ENCODE results near the gene ANKHD1. TPM values are rescaled to one million over a fixed set of nuclear protein-coding genes. Genes with fewer than 3 reads are reported as not detected.

ANKHD1 gene
- total RNA-seq, 4 donors from 2014 or later, result 128 to 177 (median 143) TPM

DNA sequence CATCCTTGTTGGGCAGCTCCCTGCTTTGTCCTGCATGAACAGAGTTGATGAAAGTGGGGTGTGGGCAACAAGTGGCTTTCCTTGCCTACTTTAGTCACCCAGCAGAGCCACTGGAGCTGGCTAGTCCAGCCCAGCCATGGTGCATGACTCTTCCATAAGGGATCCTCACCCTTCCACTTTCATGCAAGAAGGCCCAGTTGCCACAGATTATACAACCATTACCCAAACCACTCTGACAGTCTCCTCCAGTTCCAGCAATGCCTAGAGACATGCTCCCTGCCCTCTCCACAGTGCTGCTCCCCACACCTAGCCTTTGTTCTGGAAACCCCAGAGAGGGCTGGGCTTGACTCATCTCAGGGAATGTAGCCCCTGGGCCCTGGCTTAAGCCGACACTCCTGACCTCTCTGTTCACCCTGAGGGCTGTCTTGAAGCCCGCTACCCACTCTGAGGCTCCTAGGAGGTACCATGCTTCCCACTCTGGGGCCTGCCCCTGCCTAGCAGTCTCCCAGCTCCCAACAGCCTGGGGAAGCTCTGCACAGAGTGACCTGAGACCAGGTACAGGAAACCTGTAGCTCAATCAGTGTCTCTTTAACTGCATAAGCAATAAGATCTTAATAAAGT, 166.9 kb downstream of the ANKHD1 start:
- TF ChIP-seq, protein P1, sequence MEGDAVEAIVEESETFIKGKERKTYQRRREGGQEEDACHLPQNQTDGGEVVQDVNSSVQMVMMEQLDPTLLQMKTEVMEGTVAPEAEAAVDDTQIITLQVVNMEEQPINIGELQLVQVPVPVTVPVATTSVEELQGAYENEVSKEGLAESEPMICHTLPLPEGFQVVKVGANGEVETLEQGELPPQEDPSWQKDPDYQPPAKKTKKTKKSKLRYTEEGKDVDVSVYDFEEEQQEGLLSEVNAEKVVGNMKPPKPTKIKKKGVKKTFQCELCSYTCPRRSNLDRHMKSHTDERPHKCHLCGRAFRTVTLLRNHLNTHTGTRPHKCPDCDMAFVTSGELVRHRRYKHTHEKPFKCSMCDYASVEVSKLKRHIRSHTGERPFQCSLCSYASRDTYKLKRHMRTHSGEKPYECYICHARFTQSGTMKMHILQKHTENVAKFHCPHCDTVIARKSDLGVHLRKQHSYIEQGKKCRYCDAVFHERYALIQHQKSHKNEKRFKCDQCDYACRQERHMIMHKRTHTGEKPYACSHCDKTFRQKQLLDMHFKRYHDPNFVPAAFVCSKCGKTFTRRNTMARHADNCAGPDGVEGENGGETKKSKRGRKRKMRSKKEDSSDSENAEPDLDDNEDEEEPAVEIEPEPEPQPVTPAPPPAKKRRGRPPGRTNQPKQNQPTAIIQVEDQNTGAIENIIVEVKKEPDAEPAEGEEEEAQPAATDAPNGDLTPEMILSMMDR (IDR thresholded peaks at IDR 0.05; ENCODE audit: low read depth), result no peak

DNA sequence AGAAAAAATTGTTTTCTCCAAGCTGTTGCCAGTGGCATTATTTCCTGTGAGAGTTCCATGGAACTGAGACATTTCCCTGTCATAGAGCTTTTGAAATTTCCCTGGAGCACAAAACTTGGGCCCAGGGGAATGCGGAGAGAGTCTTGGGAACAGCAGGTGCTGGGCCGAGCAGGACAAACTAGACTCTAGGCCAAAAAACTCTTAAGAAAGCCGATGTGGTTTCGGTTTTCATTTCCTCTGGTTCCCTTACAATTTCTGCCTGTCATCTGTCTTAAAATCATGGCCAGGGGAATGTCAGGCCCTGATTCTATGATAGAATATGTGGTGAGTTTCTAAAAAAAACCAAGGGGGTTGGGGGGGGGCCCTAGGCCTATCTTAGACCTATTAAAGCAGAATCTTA, 167.6 kb downstream of the ANKHD1 start:
- TF ChIP-seq, protein P1 (IDR thresholded peaks at IDR 0.05; ENCODE audit: low read depth), result no peak

DNA sequence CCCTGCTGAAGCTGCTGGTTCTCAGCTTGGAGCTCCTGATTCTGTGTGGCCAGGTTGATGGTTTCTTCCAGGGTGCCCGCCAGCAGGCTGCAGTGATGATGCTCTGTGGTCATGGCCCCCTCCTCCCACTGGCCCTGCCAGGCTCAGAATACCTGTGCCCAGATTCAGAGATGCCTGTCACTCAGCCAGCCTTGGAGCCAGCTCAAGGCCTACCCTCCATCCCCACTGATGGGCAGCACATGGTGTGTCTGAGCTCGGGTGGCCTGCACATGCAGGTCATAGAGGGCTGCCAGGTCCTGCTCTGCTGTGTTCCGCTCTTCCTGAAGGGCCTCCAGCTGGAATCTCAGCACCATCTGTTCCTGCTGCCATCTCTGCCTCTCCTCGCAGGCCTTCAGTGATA, 168.4 kb downstream of the ANKHD1 start:
- TF ChIP-seq, protein P1 (IDR thresholded peaks at IDR 0.05; ENCODE audit: low read depth), result no peak

DNA sequence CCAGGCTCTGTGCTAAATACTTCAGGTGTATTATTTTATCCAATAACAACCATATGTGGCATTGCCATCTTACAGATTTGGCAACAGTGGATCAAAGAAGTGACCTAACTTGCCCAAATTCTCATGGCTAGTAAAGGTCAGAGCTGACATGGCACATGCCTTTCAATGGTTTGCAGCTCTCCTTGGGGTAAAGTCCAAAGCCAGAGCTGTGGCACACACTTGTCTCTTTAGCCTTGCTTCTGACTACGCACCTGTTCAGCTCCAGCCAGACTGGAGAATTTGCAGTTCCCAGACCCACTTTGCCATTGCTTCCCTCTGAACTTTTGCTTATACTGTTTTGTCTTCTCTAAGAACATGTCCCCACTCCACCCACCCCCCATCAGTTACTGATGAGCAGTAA, 168.9 kb downstream of the ANKHD1 start:
- TF ChIP-seq, protein P1 (IDR thresholded peaks at IDR 0.05; ENCODE audit: low read depth), result no peak

DNA sequence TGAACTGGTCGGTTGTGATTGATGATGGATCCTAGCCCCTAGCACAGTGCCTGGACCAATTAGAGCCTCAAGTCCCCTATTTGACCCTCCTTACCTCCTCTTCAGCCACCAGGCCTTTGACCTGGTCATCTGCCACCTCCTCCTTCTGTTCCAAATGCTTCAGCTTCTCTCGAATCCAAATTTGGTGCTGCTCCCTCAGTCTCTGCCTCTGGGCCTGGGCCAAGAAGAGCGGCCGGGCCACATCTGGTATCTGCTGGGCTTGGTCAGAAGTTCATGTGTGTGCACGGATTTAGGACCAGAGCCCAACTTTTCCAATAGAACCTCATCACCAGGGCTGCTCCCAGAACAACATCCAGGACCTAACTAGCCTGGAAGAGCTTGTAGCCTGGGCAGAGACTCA, 169.5 kb downstream of the ANKHD1 start:
- TF ChIP-seq, protein P1 (IDR thresholded peaks at IDR 0.05; ENCODE audit: low read depth), result no peak

DNA sequence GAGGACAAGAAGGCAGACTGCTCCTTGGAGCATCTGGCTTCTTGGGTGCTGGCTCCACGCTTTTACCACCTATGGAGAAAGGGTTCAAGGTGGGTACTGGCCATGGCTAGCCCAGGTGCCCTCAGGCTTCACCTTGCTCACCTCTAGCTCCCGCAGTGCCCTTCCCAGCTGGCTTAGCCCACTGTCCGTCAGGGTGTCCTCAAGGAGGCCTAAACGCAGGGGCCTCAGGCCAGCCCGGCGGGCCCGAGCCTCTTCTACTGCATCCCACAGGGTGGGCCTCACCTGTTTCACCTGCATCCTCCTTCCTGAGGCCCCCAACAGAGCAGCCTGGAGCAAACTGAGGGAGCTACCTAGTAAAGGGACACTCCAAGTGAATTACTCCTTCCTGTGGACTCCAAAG, 172.1 kb downstream of the ANKHD1 start:
- TF ChIP-seq, protein P1 (IDR thresholded peaks at IDR 0.05; ENCODE audit: low read depth), result no peak

DNA sequence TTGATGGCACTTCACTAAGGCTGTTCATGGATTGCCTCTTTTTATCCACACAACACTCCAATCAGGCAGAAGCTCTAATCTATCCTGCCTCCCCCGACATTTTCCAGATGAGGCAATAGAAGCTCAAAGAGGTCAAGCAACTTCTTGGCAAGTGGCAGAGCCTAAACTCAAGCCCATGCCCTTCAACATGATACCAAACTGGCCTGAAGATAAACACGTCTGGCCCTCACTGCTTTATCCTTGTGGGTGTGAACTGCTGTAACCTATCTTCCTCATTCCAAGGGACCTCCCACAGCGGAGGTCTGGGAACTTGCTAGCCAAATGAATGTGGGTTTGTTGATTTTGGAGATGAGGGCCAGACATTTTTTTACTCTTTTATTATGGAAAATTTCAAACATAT, 172.5 kb downstream of the ANKHD1 start:
- TF ChIP-seq, protein P1 (IDR thresholded peaks at IDR 0.05; ENCODE audit: low read depth), result no peak
